GM12892 (cell line): ENCODE data around the gene PGK1.

Experiments used
- DNase-seq: peaks from one replicate; pipeline ENCODE4 v3.0.0; 2011; ENCODE audit not compliant: insufficient read length
- FAIRE-seq: peaks from 2 replicates; lab custom pipeline; 2011; peaks lifted over from hg19 to GRCh38; lab: Jason Lieb, UNC
- POLR2A ChIP-seq: IDR thresholded peaks from 2 replicates; pipeline ENCODE4 v1.6.1; 2011; ENCODE audit warnings: low read depth, low read length, control low read depth
- POLR2AphosphoS5 ChIP-seq: IDR thresholded peaks from 2 replicates; pipeline ENCODE4 v1.6.1; 2011; ENCODE audit warnings: low read depth, low read length, control low read depth
- TAF1 ChIP-seq: IDR thresholded peaks from 2 replicates; pipeline ENCODE4 v1.6.1; 2011; ENCODE audit warnings: low read depth, mild to moderate bottlenecking, control low read depth, low read length, borderline replicate concordance

The PGK1 gene

GRCh38 chrX:78165425-78165824, 61.4 kb downstream of the PGK1 start:
- FAIRE-seq (no peak), DNase-seq (no peak)
- TF ChIP-seq TAF1 (no peak), POLR2A (no peak), POLR2AphosphoS5 (no peak)

GRCh38 chrX:78168065-78168464, 64.0 kb downstream of the PGK1 start:
- DNase-seq (no peak), FAIRE-seq (no peak)
- TF ChIP-seq TAF1 (no peak), POLR2AphosphoS5 (no peak), POLR2A (no peak)
